ENCODE data around the gene KHDC4.
A peak's percentile ranks its signal among the peaks of the same experiment; 100 is the strongest.
"Not testable (repeated sequence)": the region's sequence is repeated elsewhere in the genome, so short reads cannot be mapped to it uniquely, and the experiment has no call there.

Gene KHDC4

GRCh38 chr1:155911156-155912055 is 22.8 kb downstream of the KHDC4 start, which contains the start of gene RIT1:
Gene RIT1, minus strand, starts transcription at chr1:155911349. Its CDS starts 588 bp downstream, at chr1:155910761.
- H3K27ac ChIP-seq: peak within 1 kb of the TSS; percentile 93
- DNase-seq (ENCODE audit: low read depth, low spot score): no peak

DNA sequence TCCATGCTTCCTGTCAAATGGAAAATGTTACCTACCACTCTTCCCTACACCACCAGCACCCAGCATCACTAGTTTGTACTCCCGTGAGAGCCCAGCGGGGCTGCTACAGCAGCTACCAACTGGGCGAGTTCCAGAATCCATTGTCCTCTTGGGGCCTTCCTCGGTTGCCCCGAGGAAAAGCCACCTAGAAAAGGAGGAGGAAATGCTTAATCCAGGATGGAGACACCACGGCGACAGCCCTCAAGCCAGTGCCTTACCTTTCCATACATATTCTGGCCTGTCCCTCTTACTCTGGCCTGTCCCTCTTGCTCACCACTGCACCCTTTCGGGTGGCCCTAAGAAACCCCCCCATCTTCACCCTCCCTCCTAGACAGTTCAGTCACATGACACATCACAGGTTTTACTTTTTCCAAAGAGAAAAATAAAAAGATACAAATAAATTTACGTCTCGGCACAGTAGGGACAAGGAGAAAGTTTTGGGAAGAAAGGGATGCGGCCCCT is 23.5 kb downstream of the KHDC4 start:
- H3K27ac ChIP-seq: peak overlapping the region; percentile 93
- no peak for DNase-seq (ENCODE audit: low read depth, low spot score)

- peak overlapping the region; percentile 93 for H3K27ac ChIP-seq
Measured at GRCh38 chr1:155909894-155910293, 24.3 kb downstream of the KHDC4 start.

GRCh38 chr1:155904261-155904660 is 30.0 kb downstream of the KHDC4 start:
- no peak overlapping the region for H3K27ac ChIP-seq
- no peak for DNase-seq (ENCODE audit: low read depth, low spot score)

More at GRCh38 chr1:155909894-155910293, 24.3 kb downstream of the KHDC4 start:
- DNase-seq (ENCODE audit: low read depth, low spot score): peak; percentile 68

DNA sequence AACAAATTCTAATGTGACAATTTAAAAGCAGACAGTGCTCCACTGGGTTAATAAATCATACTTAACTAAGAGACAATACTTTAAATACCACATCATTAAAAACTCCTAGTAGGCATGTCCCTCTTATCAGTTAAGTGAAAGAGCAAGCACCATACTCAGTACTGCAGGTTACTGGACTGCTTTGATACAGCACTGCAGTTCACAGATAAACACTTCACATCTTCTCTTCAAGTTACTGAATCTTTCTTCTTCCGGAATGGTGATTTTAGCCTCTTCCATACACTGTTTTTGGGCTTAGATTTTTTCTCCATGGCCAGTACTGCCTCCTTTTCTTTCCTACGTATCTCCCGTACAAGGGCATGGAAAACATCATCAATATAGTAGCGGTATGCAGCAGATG is 34.1 kb downstream of the KHDC4 start:
- DNase-seq (ENCODE audit: low read depth, low spot score): no peak
- H3K27ac ChIP-seq: no peak overlapping the region

GRCh38 chr1:155899683-155900082 is 34.5 kb downstream of the KHDC4 start:
- no peak for DNase-seq (ENCODE audit: low read depth, low spot score)
- H3K27ac ChIP-seq: no peak overlapping the region

DNA sequence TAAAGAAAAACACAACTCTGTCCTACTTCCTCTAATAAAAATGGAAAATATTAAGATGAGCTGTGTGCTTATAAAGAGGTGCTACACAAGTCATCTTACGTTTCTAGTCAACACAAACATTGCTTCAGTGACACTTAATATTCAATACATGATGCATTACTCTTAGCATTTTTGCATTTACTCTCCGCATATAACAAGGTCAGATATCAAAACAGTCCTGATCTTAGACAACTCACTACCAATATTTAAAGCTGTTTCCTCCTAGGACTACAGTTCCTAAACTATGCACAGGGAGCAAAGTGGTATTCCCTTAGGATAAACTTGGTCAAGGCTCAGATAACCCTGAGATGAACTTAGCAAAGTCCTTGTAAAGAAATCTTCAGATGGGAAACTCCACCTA is 35.3 kb downstream of the KHDC4 start:
- H3K27ac ChIP-seq: no peak overlapping the region
- DNase-seq (ENCODE audit: low read depth, low spot score): no peak

GRCh38 chr1:155897746-155898145 is 36.5 kb downstream of the KHDC4 start:
- no peak for DNase-seq (ENCODE audit: low read depth, low spot score)
- no peak overlapping the region for H3K27ac ChIP-seq

- H3K27ac ChIP-seq: peak overlapping the region; percentile 98
- DNase-seq (ENCODE audit: low read depth, low spot score): not testable (repeated sequence)
Measured at GRCh38 chr1:155896476-155896875, 37.7 kb downstream of the KHDC4 start.

GRCh38 chr1:155895617-155896016 is 38.6 kb downstream of the KHDC4 start:
- not testable (repeated sequence) for DNase-seq (ENCODE audit: low read depth, low spot score)

GRCh38 chr1:155893389-155894142 is 40.6 kb downstream of the KHDC4 start:
- peak; percentile 54 for DNase-seq (ENCODE audit: low read depth, low spot score)
- peak overlapping the region; percentile 98 for H3K27ac ChIP-seq

More at GRCh38 chr1:155895617-155896016, 38.6 kb downstream of the KHDC4 start:
- H3K27ac ChIP-seq: peak overlapping the region; percentile 98

DNA sequence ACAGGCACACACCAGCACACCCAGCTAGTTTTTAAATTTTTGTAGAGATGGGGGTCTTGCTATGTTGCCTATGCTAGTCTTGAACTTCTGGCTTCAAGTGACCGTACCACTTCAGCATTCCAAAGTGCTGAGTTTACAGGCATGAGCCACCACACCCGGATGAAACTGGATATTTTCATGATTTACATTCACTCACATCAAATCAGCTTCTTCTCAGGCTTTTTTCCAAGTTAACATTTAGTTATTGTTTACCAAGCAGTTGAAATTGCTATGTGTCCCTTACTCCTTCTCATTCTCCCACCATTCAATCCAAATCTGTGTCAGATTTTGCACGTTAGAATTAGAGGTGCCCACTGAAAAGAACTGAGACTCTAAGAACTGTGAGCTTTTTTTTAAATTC is 41.4 kb downstream of the KHDC4 start:
- no peak for DNase-seq (ENCODE audit: low read depth, low spot score)
- peak overlapping the region; percentile 98 for H3K27ac ChIP-seq

- no peak for DNase-seq (ENCODE audit: low read depth, low spot score)
- H3K27ac ChIP-seq: no peak overlapping the region
Measured at GRCh38 chr1:155890251-155890650, 44.0 kb downstream of the KHDC4 start.

- H3K27ac ChIP-seq: no peak overlapping the region
- no peak for DNase-seq (ENCODE audit: low read depth, low spot score)
Measured at GRCh38 chr1:155889566-155889965, 44.6 kb downstream of the KHDC4 start.

GRCh38 chr1:155888481-155888880 is 45.7 kb downstream of the KHDC4 start:
- no peak overlapping the region for H3K27ac ChIP-seq
- DNase-seq (ENCODE audit: low read depth, low spot score): no peak

- DNase-seq (ENCODE audit: low read depth, low spot score): no peak
- no peak overlapping the region for H3K27ac ChIP-seq
Measured at GRCh38 chr1:155884982-155885381, 49.2 kb downstream of the KHDC4 start.

- H3K27ac ChIP-seq: no peak overlapping the region
Measured at GRCh38 chr1:155884031-155884960, 49.9 kb downstream of the KHDC4 start.

DNA sequence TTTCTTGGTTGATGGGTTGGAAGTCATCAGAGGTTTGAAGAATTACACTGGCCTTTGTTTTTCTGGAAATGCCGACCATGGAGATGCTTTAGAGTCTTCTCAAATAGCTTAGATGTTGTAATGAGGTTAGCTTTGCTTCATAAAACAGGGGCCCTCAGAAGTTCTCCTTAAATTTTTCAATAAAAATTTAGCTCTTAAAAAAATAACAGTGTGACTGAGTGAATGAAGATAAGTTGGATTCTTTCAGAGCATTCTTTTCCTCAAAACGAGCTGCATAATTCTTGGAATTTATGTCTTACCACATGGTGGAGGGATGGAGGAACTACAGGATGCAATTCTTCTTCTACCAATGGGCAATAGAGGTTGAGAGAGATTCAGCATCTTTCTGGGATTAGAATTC is 51.4 kb downstream of the KHDC4 start:
- H3K27ac ChIP-seq: no peak overlapping the region
- no peak for DNase-seq (ENCODE audit: low read depth, low spot score)

More at GRCh38 chr1:155884031-155884960, 49.9 kb downstream of the KHDC4 start:
- DNase-seq (ENCODE audit: low read depth, low spot score): no peak

GRCh38 chr1:155882235-155882634 is 52.0 kb downstream of the KHDC4 start:
- DNase-seq (ENCODE audit: low read depth, low spot score): no peak
- H3K27ac ChIP-seq: no peak overlapping the region

- no peak for DNase-seq (ENCODE audit: low read depth, low spot score)
- no peak overlapping the region for H3K27ac ChIP-seq
Measured at GRCh38 chr1:155880950-155881349, 53.3 kb downstream of the KHDC4 start.
